COLO668 (cell line): ENCODE data around the gene ZNF484.
"Not testable (repeated sequence)": the region's sequence is repeated elsewhere in the genome, so short reads cannot be mapped to it uniquely, and the experiment has no call there.

Experiments
- DNase-seq: peaks from one replicate; lab custom pipeline; 2025; ENCODE audit not compliant: unreplicated experiment; lab: John Stamatoyannopoulos, UW

ZNF484 gene

DNA sequence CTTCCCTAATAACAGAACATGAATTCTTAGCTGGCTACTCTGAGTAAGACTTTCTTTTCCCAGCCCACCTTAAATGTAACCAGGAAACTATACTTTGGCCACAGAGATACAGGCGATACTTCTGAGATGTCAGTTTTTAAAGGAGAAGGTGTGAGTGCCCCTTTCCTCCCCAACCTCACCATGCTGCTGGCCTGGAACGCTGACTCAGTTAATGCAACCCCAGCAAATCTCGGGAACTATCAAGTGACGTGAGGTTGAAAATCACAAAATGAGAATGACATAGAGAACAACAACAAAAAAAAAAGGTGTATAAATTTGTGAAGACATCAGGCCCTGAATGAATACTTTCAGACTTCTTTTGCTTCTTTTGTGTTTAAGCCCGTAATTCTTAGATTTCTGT lies 13.7 kb downstream of the ZNF484 start:
- DNase-seq: no peak

DNA sequence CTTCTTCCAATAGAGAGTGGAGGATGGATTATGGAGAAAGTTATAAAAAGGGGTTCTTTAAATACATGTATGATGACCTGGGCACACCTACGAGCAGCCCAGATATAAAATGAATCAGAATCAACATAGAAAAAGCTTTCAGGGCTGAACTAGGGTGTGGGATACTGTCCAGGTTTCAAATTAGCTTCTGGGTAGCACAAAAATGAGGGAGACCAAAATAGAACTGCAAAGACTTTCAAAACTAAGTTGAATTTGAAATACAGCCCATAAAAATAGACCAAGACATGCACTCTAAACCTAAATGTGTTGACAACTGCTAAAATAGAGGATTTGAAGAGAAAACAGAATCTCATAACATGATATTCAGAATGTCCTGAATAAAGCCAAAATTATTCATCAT lies 17.0 kb downstream of the ZNF484 start:
- no peak for DNase-seq

DNA sequence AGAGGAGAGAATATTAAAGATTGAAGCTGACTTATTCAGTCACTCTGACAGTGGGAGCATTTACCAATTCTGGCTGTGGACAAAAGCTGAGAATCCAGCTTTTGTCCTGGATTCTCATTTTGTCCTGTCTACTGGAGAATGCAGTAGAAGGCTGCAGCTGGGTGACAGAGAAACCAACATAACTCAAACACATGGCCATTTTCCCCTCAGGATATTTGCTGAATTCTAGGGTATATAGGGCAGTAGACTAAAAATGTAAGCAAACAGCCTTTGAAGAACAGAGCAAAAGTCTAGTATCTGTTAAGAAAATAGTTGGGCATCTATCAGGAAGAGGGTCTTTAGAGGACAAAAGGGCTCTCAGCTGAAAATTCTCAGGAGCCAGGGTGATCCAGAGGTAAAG lies 20.6 kb downstream of the ZNF484 start:
- no peak for DNase-seq

DNA sequence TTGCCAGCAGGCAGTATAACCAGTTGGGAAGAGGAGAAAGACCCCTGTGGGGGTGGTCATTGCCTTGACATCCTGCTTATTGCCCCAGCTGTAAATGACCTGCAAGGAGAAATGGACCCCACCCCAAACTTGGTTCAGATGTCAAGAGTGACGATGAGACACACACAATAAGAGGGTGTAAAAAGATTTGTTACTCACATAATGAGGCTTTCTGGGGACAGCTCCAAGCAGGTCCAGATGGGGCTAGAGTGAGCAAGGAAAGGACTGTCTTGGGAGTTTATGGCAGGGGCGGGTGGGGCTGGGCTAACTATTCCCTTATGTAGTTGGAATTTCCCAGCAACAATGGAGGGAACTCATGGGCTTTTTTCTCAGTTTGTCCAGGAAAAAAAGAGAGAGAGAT lies 24.1 kb downstream of the ZNF484 start:
- no peak for DNase-seq

DNA sequence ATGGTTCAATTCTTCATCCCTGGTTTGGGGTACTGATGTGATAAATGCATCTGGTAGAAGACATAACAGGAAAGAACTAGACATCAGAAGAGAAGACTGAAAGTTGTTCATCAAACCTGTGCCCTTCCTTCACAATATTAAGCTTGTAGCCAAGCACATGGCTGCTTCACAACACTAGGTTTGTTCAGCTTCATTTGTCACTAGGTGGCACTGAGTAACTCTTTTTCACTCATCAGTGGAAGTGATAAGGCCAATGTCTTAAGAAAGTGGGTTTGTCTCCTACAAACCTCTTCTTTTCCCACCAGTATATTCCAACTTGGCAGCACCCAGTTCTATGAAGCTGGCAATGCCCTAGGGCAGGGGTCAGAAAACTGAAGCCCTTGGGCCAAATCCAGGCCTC lies 26.9 kb downstream of the ZNF484 start:
- DNase-seq: no peak

DNA sequence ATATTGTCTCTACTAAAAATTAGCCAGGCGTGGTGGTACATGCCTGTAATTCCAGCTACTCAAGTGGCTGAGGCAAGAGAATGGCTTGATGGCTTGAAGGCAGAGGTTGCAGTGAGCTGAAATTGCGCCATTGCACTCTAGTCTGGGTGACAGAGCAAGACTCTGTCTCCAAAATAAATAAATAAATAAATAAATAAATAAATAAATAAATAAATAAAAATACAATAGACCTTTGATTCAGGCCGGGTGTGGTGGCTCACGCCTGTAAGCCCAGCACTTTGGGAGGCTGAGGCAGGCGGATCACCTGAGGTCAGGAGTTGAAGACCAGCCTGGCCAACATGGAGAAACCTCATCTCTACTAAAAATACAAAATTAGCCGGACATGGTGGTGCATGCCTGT lies 29.1 kb downstream of the ZNF484 start:
- DNase-seq: not testable (repeated sequence)

DNA sequence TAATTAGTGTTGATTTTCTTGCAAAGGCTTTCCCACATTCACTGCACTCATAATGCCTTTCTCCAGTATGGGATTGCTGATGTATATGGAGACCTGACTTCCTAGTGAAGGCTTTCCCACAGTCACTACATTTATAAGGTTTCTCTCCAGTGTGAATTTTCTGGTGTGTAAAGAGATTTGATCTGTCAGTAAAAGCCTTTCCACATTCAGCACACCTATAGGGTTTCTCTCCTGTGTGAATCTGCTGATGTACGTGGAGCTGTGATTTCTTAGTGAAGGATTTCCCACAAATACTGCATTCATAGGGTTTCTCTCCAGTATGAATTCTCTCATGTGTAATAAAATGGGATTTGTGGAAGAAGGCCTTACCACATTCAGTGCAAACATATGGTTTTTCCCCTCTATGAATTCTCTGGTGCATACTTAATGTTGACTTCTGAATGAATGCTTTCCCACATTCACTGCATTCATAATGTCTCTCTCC lies 31.1 kb downstream of the ZNF484 start:
- DNase-seq: no peak

DNA sequence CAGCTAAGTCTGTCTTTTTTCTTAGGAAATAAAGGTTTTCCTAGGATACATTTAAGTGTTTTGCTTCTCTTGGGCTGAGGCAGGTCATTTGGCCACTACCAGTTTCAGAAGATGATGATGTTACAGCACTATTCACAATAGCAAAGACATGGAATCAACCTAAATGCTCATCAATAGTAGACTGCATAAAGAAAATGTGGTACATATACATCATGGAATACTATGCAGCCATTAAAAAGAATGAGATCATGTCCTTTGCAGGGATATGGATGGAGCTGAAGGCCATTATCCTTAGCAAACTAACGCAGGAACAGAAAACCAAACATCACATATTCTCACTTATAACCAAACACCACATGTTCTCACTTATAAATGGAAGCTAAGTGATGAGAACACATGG lies 39.4 kb downstream of the ZNF484 start:
- not testable (repeated sequence) for DNase-seq

DNA sequence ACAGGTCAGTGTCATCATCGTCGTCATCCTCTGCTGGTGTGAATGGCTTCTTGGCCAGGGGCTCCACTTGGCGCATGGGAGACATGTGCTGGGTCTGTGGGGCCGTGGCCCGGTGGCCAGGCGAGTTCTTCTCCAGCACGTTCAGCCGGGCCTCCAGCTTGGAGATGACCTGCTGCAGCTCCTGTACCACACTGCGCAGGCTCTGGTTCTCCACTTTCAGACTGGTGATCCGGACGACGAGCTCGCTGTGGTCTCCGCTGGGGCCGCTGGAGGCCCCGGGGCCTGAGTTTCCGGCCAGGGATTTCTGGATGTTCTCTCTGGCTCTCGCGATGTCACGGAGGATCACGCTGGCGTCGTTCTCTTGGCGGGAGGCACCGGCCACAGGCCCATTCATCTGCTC lies 40.6 kb downstream of the ZNF484 start:
- no peak for DNase-seq

DNA sequence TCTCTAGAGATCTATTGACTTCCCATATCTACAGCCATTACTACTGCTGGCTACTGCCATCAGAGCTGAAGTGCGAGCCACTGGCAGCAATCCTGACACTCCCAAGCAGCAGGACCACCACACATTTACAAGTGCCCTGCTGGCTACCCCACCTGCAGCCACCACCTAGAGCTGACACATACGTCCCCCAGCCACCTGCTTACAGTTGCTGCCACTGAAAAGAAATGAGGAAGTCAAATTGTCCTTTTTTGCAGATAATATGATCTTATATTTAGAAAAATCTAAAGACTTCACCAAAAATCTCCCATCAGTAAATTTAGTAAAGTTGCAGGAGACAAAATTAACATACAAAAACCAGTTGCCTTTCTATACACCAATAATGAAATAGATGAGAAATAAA lies 48.4 kb downstream of the ZNF484 start:
- no peak for DNase-seq

DNA sequence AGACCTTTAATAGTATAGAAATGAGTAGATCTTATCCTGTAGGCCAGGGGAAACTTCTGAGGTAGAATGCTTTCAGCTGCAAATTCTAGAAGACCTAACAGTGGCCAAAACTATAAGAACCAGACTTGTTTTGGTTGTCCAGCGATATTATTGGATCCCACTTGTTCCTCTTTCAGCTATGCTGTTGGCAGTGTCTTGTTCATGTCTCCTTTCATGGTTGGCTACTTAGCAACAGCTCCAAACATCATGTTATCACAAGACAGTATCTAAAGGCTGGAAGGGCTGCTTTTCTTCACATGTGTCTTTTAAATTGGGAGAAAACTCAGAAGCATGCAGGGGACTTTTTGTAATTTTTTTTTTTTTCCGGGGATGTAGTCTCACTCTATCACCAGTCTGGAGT lies 52.8 kb downstream of the ZNF484 start:
- not testable (repeated sequence) for DNase-seq

DNA sequence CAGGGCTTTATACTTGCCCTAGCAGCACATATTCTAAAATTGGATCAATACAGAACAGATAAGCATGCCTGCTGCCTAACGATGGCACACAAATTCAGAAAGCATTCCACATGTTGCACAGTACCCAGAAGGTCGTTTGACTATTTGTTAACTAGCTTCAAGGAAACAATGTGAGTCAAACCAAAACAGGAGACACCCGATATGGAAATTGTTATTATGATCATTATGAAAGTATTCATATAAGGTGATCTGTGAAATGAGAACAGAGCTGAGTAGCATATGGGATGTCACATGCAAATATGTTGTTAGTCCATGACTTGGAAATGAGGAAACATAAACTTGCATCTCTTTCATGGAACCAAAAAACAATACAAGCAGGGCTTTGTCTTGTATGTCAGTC lies 56.9 kb downstream of the ZNF484 start:
- DNase-seq: no peak

DNA sequence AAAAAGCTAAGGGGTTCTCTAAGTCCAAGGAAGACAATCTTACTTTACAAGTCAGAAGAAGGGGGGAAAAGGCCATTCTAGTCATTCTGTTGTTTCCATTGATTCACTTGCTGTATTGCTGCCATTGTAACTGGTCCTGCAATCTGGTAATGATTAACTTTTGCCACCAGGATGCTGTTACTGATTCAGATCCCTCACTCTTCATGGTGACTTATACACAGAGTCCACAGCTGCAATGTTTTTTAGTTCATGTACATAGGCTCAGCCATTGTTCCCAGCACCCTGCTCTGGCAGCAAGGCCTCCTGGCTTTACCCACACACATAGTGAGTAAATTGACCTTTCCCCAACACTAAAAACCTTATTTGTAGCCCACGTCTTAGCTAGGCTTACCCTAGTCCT lies 57.9 kb downstream of the ZNF484 start:
- DNase-seq: peak; percentile 30

DNA sequence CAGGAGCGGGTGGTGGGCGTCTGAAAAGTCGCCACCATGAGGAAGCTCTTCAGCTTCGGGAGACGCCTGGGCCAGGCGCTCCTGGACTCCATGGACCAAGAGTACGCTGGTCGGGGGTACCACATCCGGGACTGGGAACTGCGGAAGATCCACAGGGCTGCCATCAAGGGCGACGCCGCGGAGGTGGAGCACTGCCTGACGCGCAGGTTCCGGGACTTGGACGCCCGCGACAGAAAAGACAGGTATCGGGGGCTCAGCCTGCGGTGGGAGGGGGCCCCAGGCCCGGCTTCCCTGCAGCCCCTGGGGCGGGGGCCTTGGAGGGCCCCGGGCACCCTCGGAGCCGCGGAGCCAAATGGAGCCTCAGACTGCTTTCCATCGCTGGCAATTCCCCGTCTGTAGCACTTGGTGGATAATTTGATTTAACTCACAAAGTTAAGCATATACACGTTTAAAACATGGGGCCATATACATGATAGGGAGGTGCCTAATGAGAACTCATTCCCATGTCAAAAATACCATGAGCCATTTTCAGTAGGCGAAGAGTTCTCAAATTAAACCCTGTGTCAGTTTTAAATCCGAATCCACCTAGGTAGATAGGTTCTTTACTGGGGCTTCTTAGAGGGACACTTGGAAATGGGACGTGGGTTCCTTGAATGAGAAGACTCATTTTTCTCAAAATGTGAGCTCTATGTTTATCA lies 68.1 kb downstream of the ZNF484 start:
- DNase-seq: peak; percentile 47

DNA sequence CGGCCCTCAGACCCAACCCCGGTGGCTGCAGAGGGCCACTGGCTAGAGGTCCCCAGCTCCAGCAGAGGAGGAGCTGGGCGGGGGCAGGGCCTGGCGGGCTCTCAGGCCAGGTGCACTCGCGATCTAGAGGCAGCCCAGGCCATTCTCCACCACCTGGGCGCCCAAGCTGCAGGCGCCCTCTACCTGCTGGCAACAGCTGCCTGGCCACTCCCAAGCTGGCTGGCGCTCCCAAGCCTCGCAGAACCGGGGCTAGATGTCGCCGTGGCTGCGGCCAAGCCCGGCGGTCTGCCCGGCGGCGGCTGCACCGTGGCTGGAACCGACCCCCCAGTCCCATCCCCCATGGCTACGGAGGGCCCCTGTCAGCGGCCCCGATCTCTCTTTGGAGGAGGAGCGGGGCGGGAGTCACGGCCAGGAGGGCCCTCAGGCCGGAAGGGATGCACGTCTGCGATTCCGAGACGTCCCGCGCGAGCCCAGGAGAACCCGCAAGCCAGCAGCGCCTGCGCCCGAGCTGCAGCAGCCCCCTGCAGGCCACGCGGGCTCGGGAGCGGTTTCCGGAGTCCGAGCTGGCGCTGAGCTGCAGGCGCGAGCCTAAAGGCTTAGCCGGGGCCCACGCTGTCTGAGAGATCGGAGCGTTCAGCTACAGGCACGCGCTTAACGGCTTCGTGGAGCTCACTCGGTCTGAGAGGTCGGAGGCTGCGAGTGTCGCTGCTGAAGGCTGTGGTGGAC lies 68.9 kb downstream of the ZNF484 start:
- peak; percentile 93 for DNase-seq

DNA sequence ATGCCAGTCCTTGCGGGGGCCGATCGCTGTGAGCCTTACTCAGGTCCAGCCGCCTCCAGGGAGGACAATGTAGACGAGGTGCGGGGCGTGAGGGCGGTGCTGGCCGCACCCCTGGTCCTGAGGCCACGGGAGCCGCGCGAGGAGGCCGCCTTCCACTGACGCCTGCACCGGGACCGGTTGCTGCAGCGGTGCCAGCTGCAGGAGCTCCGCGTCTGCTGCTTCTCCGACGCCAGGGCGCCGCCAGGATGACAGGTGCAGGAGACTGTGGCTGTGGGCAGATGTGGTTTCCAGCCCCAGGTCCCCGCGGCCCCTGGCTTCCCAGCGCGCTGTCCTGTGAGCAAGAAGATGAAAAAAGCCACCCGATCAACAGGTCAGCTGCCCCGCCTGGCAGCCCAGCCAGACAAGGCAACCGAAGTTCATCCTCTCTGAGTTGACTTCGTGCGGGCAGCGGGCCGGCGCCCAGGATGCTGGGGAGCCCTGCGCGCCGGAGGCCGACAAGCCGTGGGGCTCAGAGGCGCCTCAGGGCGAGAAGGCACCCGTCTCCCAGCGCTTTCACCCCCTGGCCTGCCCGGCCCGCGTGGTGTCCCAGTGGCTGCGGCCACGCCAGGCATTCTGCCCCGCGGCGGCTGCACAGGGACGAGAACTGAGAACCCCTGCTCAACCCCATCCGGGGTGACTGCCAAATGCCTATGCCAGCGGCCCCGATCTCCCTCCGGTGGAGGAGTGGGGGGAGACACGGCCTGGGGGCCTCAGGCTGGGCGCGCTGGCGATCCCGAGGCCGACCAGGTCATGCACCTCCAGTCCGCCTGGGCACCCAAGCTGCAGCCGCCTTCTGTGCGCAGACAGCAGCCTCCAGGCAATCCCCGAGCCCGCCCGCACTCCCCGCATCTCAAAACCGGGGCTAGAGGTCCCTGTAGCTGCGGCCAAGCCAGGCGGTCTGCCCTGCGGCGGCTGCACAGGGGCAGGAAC lies 69.8 kb downstream of the ZNF484 start:
- DNase-seq: peak; percentile 81

DNA sequence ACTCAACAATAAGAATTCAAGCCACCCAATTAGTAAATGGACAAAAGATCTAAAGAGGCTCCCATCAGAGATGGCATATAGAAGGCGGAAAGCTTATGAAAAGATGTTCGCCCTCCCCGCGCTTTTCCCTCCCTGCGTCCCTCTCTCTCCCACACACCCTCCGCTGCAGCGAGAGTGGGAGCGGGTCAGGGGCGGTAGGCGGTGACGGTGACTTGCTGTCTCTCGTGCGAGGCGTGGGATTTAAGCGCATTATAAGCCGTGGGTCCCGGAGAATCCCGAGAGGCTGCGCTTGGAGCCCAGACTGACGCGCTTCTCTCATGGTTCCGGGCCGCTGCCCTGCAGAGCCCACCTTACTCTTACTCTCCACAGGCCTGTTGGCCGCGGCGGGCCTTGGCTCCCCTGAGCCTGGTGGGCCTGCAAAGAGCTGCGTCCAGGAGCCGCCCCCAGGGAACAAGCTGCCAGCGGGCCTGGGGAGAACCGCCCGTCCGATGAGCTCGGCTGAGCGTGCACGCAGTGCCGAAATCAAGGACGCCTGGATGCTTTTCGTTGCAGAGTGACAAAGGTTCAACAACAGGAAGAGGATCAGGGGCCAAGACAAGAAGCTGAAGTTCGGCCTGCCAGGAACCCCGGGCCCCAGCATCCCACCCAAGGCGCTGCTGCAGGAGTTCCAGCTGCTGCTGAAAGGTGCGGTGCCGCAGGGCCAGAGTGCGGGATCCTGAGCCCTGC lies 70.6 kb downstream of the ZNF484 start:
- no peak for DNase-seq

DNA sequence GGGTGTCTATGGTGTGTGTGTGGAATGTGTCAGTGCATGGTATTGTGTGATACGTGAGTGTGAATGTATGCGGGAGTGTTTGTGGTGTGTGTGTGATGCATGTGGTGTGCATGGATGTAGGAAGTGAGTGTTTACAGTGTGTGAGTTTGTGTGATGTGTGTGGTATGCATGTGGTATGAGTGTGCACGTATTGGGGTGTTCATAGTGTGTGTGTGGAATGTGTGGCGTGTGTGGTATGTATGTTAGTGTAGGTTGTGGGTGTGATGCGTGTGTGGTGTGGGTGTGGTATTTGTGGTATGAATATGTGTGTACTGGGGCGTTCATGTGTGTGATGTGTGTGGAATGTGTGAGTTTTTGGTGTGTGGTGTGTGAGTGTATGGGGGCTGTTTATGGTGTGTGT lies 73.1 kb downstream of the ZNF484 start:
- no peak for DNase-seq

DNA sequence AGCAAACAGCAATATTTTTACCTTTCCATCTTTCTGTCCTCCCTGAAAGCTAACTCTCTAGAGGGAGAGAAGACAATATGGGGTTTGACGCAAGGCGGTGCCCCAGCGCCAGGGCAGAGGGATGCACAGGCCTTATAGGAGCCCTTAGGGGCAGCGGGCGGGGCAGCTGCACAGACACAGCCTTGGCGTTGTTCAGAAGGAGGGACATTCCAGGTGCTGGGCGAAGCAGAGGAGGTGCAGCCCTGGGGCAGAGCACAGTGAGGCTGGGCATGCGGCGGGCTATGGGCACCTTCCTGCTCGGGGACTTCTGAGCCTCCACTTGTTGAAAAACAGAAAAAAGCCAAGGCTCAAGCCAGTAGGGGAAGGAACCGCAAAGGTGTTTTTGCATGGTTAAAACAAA lies 79.5 kb downstream of the ZNF484 start:
- DNase-seq: no peak

DNA sequence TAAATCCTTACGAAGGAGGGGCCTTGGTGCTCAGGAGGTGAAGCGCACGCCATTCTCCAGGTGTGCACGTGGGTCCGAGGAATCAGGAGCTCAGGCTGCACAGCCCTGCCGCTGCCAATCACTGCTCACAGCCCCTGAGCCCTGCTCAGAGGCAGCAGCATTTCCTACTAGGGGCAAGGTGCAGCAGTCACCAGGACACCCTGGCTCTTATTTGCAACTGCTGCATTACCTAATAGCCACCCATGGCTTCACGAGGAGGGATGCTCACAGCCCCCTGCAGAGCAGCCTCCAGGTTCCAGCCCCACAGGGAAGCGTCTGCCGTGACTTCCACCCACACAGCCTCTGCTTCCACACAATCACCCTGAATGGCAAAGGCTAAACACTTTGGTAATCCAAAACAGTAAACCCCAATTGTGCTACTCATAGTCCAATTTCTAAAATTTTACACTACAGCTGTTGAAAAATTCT lies 81.5 kb downstream of the ZNF484 start:
- not testable (repeated sequence) for DNase-seq
